IPS DF 6.9 (cell line): ENCODE results near the gene KLF7.
"Not testable (repeated sequence)": the region's sequence is repeated elsewhere in the genome, so short reads cannot be mapped to it uniquely, and the experiment has no call there.

Experiments
- DNase-seq: peaks from one replicate; pipeline ENCODE4 v3.0.0-alpha.2; 2013; ENCODE audit warnings: low read depth, low spot score
- H3K27ac ChIP-seq: one replicate; pipeline ENCODE4 v1.5.1; 2013; ENCODE audit warnings: low read length, control low read depth
- H3K27me3 ChIP-seq: 2 replicates; pipeline ENCODE4 v1.6.1; 2013; ENCODE audit warnings: mild to moderate bottlenecking, low read length; ENCODE audit not compliant: control insufficient read depth, insufficient read depth
- H3K36me3 ChIP-seq: 2 replicates; pipeline ENCODE4 v1.6.1; 2013; ENCODE audit warnings: low read length; ENCODE audit not compliant: control insufficient read depth, insufficient read depth
- H3K4me1 ChIP-seq: 2 replicates; pipeline ENCODE4 v1.6.1; 2013; ENCODE audit warnings: low read length; ENCODE audit not compliant: control insufficient read depth, insufficient read depth
- H3K4me3 ChIP-seq: 2 replicates; pipeline ENCODE4 v1.5.1; 2013; ENCODE audit warnings: mild to moderate bottlenecking, low read length
- H3K9me3 ChIP-seq: 2 replicates; pipeline ENCODE4 v1.6.1; 2013; ENCODE audit warnings: low read length, inconsistent platforms; ENCODE audit not compliant: control insufficient read depth, insufficient read depth
- WGBS: extraction: QIAGEN DNeasy Blood & Tissue Kit; methylation state at CpG from one replicate; pipeline ENCODE4 v1.1.7; 2013; ENCODE audit warnings: mixed read lengths, missing lambda C conversion rate; ENCODE audit not compliant: insufficient read length, insufficient coverage; 5-methylcytosine and 5-hydroxymethylcytosine counted together

Gene KLF7

DNA sequence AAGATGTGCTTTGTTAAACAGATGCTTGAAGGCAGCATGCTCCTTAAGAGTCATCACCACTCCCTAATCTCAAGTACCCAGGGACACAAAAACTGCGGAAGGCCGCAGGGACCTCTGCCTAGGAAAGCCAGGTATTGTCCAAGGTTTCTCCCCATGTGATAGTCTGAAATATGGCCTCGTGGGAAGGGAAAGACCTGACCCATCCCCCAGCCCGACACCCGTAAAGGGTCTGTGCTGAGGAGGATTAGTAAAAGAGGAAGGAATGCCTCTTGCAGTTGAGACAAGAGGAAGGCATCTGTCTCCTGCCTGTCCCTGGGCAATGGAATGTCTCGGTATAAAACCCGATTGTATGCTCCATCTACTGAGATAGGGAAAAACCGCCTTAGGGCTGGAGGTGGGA is 128.7 kb downstream of the KLF7 start:
- DNase-seq, H3K4me3 ChIP-seq, H3K4me1 ChIP-seq, H3K27me3 ChIP-seq, H3K27ac ChIP-seq, H3K9me3 ChIP-seq, H3K36me3 ChIP-seq: not testable (repeated sequence)
- no CpG with 5 or more reads among the region's 8 CpGs for WGBS

GRCh38 chr2:207035875-207036274 is 129.9 kb downstream of the KLF7 start:
- no peaks in the 10 kb centered on the region for H3K9me3 ChIP-seq
- H3K27ac ChIP-seq = no peak overlapping the region
- H3K4me1 ChIP-seq = peaks cover 3% of the 10 kb centered on the region
- H3K4me3 ChIP-seq = no peak overlapping the region
- no CpG with 5 or more reads among the region's 2 CpGs for WGBS
- no peak for DNase-seq
- H3K36me3 ChIP-seq = no peaks in the 10 kb centered on the region
- H3K27me3 ChIP-seq = no peaks in the 10 kb centered on the region

DNA sequence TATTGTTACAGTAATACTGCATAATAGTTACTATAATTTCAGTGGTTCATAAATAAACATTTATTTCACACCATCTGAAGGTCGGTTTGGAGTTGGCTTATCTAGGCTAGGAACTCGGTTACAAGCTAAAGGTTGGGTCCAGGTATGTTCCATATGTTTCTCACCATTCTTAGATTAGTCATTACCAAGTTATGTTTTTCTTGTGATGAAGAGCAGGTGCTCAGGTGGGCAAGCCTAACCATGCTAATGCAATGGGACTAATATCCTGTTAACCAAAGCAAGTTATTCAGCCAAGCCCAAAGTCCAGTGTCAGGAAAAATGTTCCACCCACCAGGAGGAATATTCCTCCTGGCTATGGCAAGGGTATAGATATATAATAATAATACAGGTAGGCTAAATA is 133.3 kb downstream of the KLF7 start:
- WGBS = no CpG with 5 or more reads among the region's 2 CpGs
- Histone ChIP-seq H3K9me3 (no peaks in the 10 kb centered on the region), H3K27me3 (no peaks in the 10 kb centered on the region), H3K4me3 (no peak overlapping the region), H3K27ac (no peak overlapping the region), H3K36me3 (no peaks in the 10 kb centered on the region), H3K4me1 (peaks cover 1% of the 10 kb centered on the region; the same call in 1 of the 2 replicates)
- DNase-seq = no peak
